GM21529 (cell line): ENCODE results near the gene TRPV4.

Experiments
- ATAC-seq: cut with Tn5 transposase; IDR thresholded peaks from one replicate; pipeline ENCODE4 v1.9.1; 2021; ENCODE audit not compliant: unreplicated experiment

Gene TRPV4

GRCh38 chr12:109764776-109765445 is 68.3 kb downstream of the TRPV4 start:
- no peak for ATAC-seq

GRCh38 chr12:109764123-109764522 is 69.1 kb downstream of the TRPV4 start:
- ATAC-seq: no peak

- ATAC-seq: no peak
Observed at GRCh38 chr12:109763201-109763841, 69.9 kb downstream of the TRPV4 start.

GRCh38 chr12:109762673-109763191 is 70.5 kb downstream of the TRPV4 start:
- no peak for ATAC-seq

- no peak for ATAC-seq
Observed at GRCh38 chr12:109762071-109762672, 71.0 kb downstream of the TRPV4 start.

DNA sequence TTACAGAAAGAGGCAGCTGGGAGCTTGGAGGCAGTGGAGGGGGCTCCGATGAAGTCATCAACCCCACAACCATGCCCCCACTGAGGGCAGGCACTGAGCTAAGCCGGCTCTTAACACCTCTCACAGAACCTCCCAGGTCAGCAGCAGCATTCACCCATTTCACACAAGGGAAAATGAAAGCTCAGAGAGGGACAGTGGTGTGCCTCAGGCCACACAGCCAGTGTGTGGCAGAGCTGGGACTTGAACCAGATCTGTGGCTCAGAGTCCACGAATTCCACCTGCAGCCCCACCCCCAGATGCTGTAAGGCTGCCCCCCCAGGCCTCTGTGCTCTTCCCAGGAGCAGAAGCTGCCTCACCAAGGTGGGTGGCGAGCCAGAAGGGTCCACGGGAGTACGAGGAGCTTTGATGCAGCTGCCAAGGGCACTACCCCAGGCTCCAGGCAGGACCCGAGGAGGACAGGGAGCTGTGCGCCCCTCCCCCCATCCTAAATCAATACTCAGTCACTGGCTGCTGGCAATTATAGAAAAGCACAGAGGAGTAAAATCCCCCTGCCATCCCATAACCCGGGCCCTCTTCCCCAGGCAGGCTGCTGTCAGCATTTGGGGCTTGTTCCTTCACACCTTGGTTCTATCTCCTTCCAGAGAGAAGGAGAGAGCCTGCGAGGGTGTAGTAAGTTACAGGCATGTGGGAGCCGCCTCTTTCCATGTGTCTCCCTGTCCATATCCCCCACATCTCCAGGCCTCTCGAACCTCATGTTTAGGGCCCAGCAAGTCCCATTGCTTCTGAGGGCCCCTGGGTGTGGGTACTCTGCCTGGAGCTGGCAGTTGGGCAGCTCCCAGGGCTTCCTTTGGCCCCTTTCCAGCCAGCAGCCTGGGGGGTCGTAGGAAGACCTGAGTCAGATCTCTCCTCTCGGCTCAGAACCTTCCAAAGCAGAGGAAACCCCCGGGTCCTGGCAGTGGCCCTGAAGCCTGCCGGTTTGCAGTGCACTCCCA is 72.0 kb downstream of the TRPV4 start:
- ATAC-seq: no peak

- no peak for ATAC-seq
Observed at GRCh38 chr12:109760031-109760929, 72.9 kb downstream of the TRPV4 start.

GRCh38 chr12:109759595-109759994 is 73.6 kb downstream of the TRPV4 start:
- no peak for ATAC-seq

DNA sequence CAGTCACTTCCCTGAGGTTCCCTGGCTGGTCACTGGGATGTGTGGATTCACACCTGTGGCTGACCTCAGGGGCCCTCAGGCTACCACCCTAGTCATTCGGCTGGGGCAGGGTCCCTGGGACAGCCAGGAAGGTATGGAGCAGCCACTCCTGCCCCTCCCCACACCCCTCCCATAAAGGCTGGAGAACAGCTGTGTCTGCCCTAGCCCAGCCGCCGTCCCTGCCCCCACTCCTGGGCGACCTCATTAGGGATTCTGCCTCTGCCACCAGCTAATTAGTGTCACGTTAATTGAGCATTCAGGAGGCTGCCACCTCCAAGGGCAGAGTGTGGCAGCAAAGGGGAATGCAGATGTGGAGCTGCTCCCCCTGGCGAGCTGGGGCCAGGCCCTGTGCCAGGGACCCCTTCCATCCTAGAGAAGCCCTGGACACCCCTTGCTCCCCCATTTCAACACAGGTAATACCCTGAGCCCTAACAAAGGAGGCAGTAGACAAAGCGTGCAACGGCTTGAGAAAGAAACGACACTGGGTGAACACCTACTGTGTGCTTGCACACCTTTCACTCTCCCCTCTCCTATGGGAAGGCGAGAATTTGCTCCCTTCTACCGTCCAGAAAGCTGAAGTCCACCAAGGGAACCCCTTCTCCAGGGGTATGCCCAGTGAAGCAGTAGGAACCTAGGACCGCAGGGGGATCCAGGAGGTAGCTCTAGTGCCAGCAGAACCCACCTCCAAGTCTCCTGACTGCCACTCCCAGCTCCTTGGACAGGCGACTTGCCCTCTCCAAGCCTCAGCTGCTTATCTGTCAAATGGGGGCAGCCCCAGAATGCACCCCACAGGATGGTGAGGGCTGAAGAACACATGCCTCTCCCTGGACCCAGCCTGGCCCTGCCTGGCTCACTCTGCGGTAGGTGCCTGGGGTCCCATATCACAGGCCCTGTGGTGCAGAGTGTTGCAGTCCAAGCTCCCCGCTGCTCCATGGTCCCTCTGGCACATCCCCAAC is 74.5 kb downstream of the TRPV4 start:
- no peak for ATAC-seq

- no peak for ATAC-seq
Observed at GRCh38 chr12:109757671-109758265, 75.4 kb downstream of the TRPV4 start.

GRCh38 chr12:109756457-109756856 is 76.7 kb downstream of the TRPV4 start:
- no peak for ATAC-seq

DNA sequence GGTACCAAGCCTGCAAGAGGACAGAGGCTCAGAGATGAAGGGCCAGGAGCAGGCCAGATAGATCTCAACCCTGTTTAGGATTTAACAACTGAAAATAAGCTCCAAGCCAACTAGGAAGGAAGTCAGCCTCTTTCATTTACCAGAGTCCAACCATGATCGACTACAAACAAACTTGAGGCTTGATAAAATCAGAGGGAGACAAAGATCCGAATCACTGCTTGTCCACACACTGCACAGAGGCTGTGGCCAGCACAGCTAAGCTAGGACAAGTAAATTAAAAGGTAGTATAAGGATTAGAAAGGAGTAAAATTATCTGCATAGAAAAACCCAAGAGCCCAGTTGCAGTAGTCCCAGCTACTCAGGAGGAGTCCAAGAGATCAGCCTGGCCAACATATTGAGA is 79.2 kb downstream of the TRPV4 start:
- no peak for ATAC-seq

DNA sequence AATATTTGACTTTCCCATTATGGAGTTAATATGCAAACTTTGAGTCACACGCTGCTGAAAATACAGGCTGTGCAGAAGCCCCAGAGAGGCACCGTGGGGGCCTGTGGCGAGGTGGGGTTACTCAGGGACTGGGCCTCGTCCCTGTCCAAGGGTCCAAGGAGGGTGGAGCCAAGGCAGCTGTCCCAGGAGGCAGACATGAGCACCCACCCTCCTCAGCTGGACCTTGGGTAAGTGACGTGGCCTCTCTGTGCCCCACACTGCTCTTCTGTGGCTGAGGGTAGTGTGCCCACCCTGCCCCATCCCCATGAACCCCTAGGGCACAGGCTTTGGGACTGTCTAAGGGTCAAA is 80.2 kb downstream of the TRPV4 start:
- no peak for ATAC-seq

- no peak for ATAC-seq
Observed at GRCh38 chr12:109752117-109753053, 80.8 kb downstream of the TRPV4 start.

DNA sequence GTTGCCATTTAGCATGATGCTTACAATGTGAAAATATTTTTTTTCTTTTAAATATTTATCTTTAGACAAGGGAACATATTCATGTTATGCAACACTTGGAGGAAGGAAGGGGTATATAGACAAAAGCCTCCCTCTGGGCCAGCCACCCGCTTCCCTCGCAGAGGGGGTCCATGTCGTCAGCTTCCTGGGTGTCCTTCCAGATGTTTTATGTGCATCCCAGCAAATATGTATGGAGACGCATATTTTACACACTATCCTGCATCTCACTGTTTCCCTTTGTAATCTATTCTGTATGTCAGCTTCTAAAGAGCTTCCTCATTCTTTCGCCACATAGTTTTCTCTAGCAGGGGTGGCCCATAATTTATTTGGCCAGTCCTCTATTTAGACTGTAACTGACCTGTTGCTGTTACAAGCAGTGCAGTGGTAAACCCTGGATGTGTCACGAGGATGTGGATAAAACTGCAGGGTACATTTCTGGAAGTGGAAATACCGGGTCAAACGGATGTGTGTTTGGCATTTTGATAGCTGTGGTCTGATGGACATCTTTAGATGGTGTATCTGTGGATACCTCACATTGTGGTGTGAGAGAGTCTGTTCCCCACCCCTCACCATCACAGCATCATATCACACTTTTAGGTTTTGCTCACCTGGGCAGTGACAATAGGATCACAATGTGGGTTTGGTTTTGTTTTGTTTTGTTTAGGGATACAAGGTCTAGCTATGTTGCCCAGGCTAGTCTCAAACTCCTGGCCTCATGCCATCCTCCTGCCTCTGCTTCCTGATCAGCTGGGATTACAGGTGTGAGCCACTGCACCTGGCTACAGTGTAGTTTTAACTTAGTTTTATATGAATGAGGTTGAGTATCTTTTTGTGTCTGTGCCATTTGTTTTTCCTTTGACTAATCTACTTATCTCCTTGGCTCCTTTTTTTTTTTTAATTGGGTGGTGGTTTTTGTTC is 87.9 kb downstream of the TRPV4 start:
- no peak for ATAC-seq

DNA sequence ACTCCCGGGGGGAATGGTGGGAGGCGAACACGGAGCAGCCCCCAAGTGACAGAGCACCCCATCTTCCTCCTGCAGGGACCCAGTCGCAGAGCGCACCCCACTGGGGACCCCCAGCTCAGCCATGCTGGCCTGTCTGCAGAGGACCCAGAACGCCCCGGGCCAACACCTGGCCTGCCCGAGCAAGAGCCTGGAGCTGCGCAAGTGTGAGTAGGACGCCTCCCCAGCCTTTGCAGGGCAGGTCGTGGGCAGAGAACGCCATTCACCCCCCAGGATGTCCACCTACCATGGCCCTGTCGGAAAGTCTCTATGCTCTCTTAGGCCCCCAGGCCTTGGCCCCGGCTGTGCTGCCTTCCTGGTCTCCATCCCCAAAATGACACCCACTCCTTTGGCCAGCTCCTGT is 89.2 kb downstream of the TRPV4 start:
- no peak for ATAC-seq
